ENCODE results near the gene SMIM12. TPM values are rescaled to one million over a fixed set of nuclear protein-coding genes. Genes with fewer than 3 reads are reported as not detected.

The SMIM12 gene, protein sequence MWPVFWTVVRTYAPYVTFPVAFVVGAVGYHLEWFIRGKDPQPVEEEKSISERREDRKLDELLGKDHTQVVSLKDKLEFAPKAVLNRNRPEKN
- total RNA-seq (10 to 100 TPM; 15.4 to 28.3 TPM), polyA plus RNA-seq (ENCODE audit: insufficient read length in 2 of 2) (10 to 100 TPM; 32.4 to 37.9 TPM)
- long read RNA-seq, donor 1, transcript SMIM12-206 (2 exons, 3,454 nt) = major isoform, 19 of 19 reads
- long read RNA-seq, donor 1, partial matches to known transcripts = 0 of 19 reads
- long read RNA-seq, donor 1, other reads (novel, unspliced or antisense) = 0 of 19 reads
- long read RNA-seq, donor 2, transcript SMIM12-206 (2 exons, 3,454 nt) = major isoform, 10 of 10 reads
- long read RNA-seq, donor 2, partial matches to known transcripts = 0 of 10 reads
- long read RNA-seq, donor 2, other reads (novel, unspliced or antisense) = 0 of 10 reads
- long read RNA-seq, donor 3, transcript SMIM12-206 (2 exons, 3,454 nt) = major isoform, 13 of 13 reads
- long read RNA-seq, donor 3, partial matches to known transcripts = 0 of 13 reads
- long read RNA-seq, donor 3, other reads (novel, unspliced or antisense) = 0 of 13 reads
- long read RNA-seq, donor 4, transcript SMIM12-206 (2 exons, 3,454 nt) = major isoform, 26 of 27 reads
- long read RNA-seq, donor 4, partial matches to known transcripts = 0 of 27 reads
- long read RNA-seq, donor 4, other reads (novel, unspliced or antisense) = 0 of 27 reads

DNA sequence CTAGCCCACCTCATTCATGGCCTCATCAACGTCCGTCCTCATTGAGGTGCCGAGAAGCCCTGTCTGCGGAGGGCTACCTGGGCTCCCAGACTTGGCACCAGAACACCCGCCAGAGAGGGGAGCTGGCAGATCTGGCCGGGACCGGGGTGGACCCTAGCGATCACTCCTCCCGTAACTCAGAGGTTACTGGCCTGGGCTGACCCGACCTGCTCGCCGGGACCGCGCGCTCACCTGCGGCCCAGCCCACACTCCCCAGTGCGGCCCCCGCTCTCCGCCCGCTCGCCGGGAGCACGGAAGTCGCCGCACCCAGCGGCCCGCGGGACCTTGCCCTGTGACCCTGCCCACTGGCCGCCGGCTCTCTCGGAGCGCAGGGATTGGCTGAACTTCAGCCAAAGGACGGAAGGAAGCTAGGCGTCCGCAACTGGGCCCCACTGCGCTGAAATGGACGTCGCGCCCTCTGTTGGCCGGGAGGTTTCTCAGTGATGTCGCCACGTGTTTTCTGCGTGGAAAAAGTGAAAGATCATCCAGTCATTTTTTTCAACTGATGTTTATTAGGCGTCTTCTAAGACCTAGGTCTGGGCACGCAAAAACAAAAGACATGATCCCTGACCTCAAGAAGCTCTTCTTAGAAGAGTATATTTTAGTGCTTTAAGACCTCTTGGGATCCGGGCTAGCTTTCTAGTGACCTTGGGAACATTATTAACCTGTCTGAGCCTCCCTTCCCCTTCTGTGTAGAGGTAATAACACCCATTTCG, at the start of gene SMIM12:
Gene SMIM12, minus strand, starts transcription at position 304 of the 755 bp plus-strand sequence. CDS start 3,772 bp downstream, outside the sequence.
- H3K4me3 ChIP-seq (ENCODE audit: low read depth, low read length) = peak within 1 kb of the TSS; percentile 83
- peak; percentile 68 to 98 (median 89) for DNase-seq (ENCODE audit: low read depth in 4 of 6, low spot score in 6 of 6)
- H3K36me3 ChIP-seq (ENCODE audit: control insufficient read depth, insufficient read depth, low read length) = peaks cover 12% of the 10 kb centered on the region
- no peaks in the 10 kb centered on the region for H3K9me3 ChIP-seq (ENCODE audit: control insufficient read depth, insufficient read depth, low read length)
- WGBS (ENCODE audit: insufficient coverage) = 0% methylated on average over 43 of the region's 47 CpGs
- H3K4me1 ChIP-seq (ENCODE audit: control insufficient read depth, insufficient read depth, low read length) = peaks cover 6% of the 10 kb centered on the region
- peak within 1 kb of the TSS; percentile 19 for H3K27ac ChIP-seq (ENCODE audit: low read depth, low read length)
- H3K27me3 ChIP-seq (ENCODE audit: control insufficient read depth, insufficient read depth, low read length) = no peaks in the 10 kb centered on the region

DNA sequence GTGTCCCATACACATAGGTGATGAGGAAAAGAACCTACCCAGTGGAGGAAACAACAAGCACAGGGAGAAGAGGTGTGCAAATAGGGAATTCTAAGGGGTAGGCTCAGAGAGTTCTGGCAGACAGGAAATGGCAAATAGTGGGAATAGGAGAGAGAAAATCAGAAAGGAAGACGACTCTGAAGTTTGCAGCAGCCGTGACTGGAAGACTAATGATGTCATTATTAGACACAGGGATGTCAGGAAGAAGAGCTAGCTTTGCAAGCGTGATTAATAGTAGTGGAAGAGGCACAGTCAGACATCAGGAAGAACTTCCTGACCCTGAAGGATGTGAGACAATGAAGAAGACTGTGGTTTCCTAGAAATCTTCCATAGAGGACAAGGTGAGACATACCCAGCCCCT, 48.8 kb upstream of the SMIM12 start:
- 61% methylated on average over 3 of the region's 3 CpGs for WGBS (ENCODE audit: insufficient coverage)
- H3K36me3 ChIP-seq (ENCODE audit: control insufficient read depth, insufficient read depth, low read length) = peaks cover 13% of the 10 kb centered on the region
- H3K9me3 ChIP-seq (ENCODE audit: control insufficient read depth, insufficient read depth, low read length) = no peaks in the 10 kb centered on the region
- no peak for DNase-seq (ENCODE audit: low read depth in 4 of 6, low spot score in 6 of 6)
- H3K4me3 ChIP-seq (ENCODE audit: low read depth, low read length) = no peak overlapping the region
- no peak overlapping the region for H3K27ac ChIP-seq (ENCODE audit: low read depth, low read length)
- H3K27me3 ChIP-seq (ENCODE audit: control insufficient read depth, insufficient read depth, low read length) = no peaks in the 10 kb centered on the region
- no peaks in the 10 kb centered on the region for H3K4me1 ChIP-seq (ENCODE audit: control insufficient read depth, insufficient read depth, low read length)

DNA sequence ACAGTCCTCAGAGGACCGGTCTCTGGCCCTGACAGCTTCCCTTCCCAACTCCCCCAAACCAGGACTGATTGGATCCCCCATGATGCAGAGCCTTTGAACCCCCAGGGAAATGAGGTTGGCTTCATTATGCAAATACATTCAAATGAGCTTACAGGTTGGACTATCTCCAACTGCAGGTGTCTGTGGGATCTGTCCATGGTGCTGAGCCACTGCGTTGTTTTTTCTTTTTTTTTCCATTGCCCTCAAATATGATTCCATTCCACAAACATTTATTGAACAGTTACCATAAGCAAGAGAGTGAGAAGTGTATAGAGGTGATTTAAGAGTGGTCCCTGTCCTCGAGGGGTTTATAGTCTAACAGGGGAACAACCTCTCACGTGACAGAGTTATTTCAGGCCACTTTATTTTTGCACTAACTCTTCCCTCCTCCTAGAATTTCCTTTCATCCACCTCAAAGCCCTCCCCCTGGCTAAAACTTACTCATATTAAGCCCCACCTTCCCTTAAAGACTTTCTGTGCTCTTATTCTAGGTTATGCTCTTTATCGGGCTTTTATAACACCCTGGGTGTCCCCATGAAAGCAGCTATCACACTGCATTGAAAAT, 48.0 kb upstream of the SMIM12 start:
- Histone ChIP-seq H3K36me3 (ENCODE audit: control insufficient read depth, insufficient read depth, low read length) (peaks cover 13% of the 10 kb centered on the region), H3K27me3 (ENCODE audit: control insufficient read depth, insufficient read depth, low read length) (no peaks in the 10 kb centered on the region), H3K9me3 (ENCODE audit: control insufficient read depth, insufficient read depth, low read length) (no peaks in the 10 kb centered on the region), H3K27ac (ENCODE audit: low read depth, low read length) (no peak overlapping the region), H3K4me1 (ENCODE audit: control insufficient read depth, insufficient read depth, low read length) (no peaks in the 10 kb centered on the region), H3K4me3 (ENCODE audit: low read depth, low read length) (no peak overlapping the region)
- DNase-seq (ENCODE audit: low read depth in 4 of 6, low spot score in 6 of 6) = no peak
- 55% methylated on average over 2 of the region's 5 CpGs for WGBS (ENCODE audit: insufficient coverage)

DNA sequence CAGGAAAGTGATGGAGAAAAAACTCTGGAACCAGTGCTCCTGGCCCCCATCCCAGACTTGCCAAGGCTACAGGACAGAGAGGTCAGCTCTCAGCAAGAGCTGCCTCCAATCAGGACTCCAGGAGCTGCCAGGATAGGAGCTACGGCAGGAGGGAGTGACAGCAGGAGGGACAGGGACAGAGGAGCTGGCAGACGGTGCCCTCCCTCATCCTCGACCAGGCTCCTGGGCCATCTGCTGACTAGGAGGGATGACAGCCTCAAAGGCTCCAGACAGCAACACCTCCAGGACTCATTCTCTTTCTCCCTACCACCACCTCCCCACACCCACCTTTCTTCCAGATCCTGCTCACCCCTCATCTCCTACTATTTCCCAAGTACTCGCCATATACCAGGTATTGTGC, 47.2 kb upstream of the SMIM12 start:
- 46% methylated on average over 4 of the region's 4 CpGs for WGBS (ENCODE audit: insufficient coverage)
- Histone ChIP-seq H3K27ac (ENCODE audit: low read depth, low read length) (no peak overlapping the region), H3K4me3 (ENCODE audit: low read depth, low read length) (no peak overlapping the region), H3K9me3 (ENCODE audit: control insufficient read depth, insufficient read depth, low read length) (no peaks in the 10 kb centered on the region), H3K4me1 (ENCODE audit: control insufficient read depth, insufficient read depth, low read length) (no peaks in the 10 kb centered on the region), H3K27me3 (ENCODE audit: control insufficient read depth, insufficient read depth, low read length) (no peaks in the 10 kb centered on the region), H3K36me3 (ENCODE audit: control insufficient read depth, insufficient read depth, low read length) (peaks cover 13% of the 10 kb centered on the region)
- DNase-seq (ENCODE audit: low read depth in 4 of 6, low spot score in 6 of 6) = no peak

DNA sequence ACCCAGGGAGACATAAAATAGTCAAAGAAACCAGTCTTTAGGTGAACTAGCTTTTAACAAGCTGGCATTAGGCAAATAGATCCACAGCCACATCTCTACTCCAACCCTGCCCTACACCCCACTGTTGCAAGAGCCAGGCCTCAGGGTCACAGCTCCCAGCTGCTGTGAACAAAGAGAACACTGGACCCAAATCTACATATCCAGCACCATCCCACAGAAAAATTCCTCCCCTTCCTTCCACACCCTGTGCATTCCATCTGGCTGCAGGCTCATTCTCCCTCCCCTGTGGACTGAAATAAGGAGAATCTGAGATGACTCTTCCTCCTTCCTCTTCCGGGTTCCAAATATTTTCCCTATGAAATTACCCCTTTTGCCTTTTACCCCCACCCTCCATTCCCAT, 46.7 kb upstream of the SMIM12 start:
- H3K4me1 ChIP-seq (ENCODE audit: control insufficient read depth, insufficient read depth, low read length) = no peaks in the 10 kb centered on the region
- H3K4me3 ChIP-seq (ENCODE audit: low read depth, low read length) = no peak overlapping the region
- H3K27me3 ChIP-seq (ENCODE audit: control insufficient read depth, insufficient read depth, low read length) = no peaks in the 10 kb centered on the region
- H3K27ac ChIP-seq (ENCODE audit: low read depth, low read length) = no peak overlapping the region
- no peak for DNase-seq (ENCODE audit: low read depth in 4 of 6, low spot score in 6 of 6)
- no CpG with 5 or more reads among the region's 1 CpG for WGBS (ENCODE audit: insufficient coverage)
- peaks cover 13% of the 10 kb centered on the region for H3K36me3 ChIP-seq (ENCODE audit: control insufficient read depth, insufficient read depth, low read length)
- H3K9me3 ChIP-seq (ENCODE audit: control insufficient read depth, insufficient read depth, low read length) = no peaks in the 10 kb centered on the region

DNA sequence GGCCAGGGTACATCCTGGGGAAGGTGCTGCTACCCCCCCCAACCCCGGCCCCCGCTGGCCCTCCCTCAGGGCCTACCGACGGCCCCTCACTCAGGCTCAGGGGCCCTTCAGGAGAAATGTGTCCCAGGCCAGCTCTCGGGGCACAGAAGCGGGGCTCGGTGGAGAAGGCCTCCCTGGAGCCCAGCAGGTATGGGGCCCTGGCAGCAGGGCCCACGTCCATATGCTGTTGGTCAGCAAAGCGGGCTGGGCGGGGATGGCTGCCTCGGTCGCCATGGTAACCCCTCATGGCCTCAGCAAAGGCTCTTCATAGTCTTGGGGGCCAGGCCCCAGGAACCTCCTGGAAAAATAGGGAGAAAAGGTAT, 45.5 kb upstream of the SMIM12 start:
- H3K4me3 ChIP-seq (ENCODE audit: low read depth, low read length) = no peak overlapping the region
- WGBS (ENCODE audit: insufficient coverage) = 70% methylated on average over 9 of the region's 12 CpGs
- H3K27me3 ChIP-seq (ENCODE audit: control insufficient read depth, insufficient read depth, low read length) = no peaks in the 10 kb centered on the region
- no peaks in the 10 kb centered on the region for H3K4me1 ChIP-seq (ENCODE audit: control insufficient read depth, insufficient read depth, low read length)
- peaks cover 18% of the 10 kb centered on the region for H3K36me3 ChIP-seq (ENCODE audit: control insufficient read depth, insufficient read depth, low read length)
- no peaks in the 10 kb centered on the region for H3K9me3 ChIP-seq (ENCODE audit: control insufficient read depth, insufficient read depth, low read length)
- no peak overlapping the region for H3K27ac ChIP-seq (ENCODE audit: low read depth, low read length)
- DNase-seq (ENCODE audit: low read depth in 4 of 6, low spot score in 6 of 6) = no peak

DNA sequence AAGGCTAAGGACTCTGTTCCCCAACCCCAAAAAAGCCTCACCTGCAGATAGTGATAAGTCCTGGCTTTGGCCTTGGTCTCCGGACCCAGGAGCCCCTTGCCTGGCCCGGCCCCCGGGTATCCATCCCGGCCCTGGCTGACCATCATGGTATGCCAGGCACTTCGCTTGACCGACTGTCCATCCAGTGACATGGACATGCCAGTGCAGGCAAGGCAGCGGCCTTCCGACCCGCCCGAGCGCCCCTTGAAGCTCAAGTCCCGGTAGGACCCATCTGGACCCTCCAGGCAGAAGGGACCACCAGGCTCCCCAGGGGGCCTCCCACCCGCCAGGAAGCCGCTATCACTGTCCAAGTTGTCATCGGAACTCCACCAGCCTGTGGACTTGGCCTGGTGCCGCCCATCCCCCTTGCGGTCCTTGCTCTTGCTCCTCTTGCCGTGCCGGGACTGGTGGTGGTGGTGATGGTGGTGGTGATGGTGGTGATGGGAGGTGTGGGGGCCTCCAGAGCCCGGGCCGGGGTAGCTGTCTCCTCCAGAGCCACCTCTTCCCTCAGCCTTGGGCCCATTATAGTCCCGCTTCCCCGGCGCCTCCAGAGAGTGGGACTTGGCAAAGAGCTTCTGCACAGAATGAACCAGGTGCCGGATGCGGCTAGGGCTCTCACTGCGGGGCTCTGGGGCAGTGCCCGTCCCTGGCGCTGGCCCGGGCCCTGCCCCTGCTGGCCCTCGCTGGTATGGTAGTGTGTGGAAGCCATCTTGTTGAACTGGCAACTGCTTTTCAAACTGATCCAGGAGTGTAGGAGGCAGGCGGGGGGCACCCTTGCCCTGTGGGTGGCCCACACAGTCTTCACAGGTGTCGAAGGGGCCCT, 44.9 kb upstream of the SMIM12 start:
- H3K27ac ChIP-seq (ENCODE audit: low read depth, low read length) = no peak overlapping the region

DNA sequence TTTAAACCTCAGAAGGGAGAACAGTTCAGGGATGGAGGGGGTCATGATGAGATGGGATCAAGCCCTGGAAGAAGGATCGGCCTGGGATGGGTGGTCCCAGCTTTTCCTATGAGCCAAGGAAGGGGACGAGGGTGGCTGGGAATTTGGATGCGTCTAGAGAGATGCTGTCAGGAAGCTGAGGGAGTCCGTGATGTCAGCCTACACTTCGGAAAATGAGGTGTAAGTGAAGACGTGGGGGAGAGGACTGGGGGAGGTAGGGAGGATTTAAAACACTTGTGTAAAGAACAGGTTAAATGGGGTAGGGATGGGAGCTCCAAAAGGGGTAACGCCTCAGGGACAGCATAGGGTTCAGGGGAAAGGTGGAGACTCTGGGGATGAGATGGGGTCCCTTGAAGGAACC, 42.4 kb upstream of the SMIM12 start:
- WGBS (ENCODE audit: insufficient coverage) = 81% methylated on average over 7 of the region's 7 CpGs
- DNase-seq (ENCODE audit: low read depth in 4 of 6, low spot score in 6 of 6) = no peak
- no peaks in the 10 kb centered on the region for H3K27me3 ChIP-seq (ENCODE audit: control insufficient read depth, insufficient read depth, low read length)
- no peaks in the 10 kb centered on the region for H3K9me3 ChIP-seq (ENCODE audit: control insufficient read depth, insufficient read depth, low read length)
- H3K4me3 ChIP-seq (ENCODE audit: low read depth, low read length) = no peak overlapping the region
- no peaks in the 10 kb centered on the region for H3K4me1 ChIP-seq (ENCODE audit: control insufficient read depth, insufficient read depth, low read length)
- H3K36me3 ChIP-seq (ENCODE audit: control insufficient read depth, insufficient read depth, low read length) = peaks cover 32% of the 10 kb centered on the region
- no peak overlapping the region for H3K27ac ChIP-seq (ENCODE audit: low read depth, low read length)

More for the DNA sequence above, 44.9 kb upstream of the SMIM12 start:
- Histone ChIP-seq H3K4me1 (ENCODE audit: control insufficient read depth, insufficient read depth, low read length) (no peaks in the 10 kb centered on the region), H3K4me3 (ENCODE audit: low read depth, low read length) (no peak overlapping the region), H3K36me3 (ENCODE audit: control insufficient read depth, insufficient read depth, low read length) (peaks cover 21% of the 10 kb centered on the region), H3K9me3 (ENCODE audit: control insufficient read depth, insufficient read depth, low read length) (no peaks in the 10 kb centered on the region), H3K27me3 (ENCODE audit: control insufficient read depth, insufficient read depth, low read length) (no peaks in the 10 kb centered on the region)
- no peak for DNase-seq (ENCODE audit: low read depth in 4 of 6, low spot score in 6 of 6)
- 95% methylated on average over 29 of the region's 33 CpGs for WGBS (ENCODE audit: insufficient coverage)
